Activated naive CD4-positive, alpha-beta T cell treated with anti-CD3 and anti-CD28 coated beads, Interleukin-2, amount 50 U/mL, for 72 hours (primary cell): ENCODE data around the gene CD2. TPM values are rescaled to one million over a fixed set of nuclear protein-coding genes. Genes with fewer than 3 reads are reported as not detected.

Experiments
- ATAC-seq, 2 donors: fragments of 150-1000 bp; cut with Tn5 transposase; 2 replicates each; pipeline ENCODE4 v1.10.0; 2021; ENCODE audit warnings: mild to moderate bottlenecking in 2 of 2, moderate library complexity in 2 of 2
- DNase-seq, 2 donors: peaks; one replicate each; pipeline ENCODE4 v3.0.0; 2021 to 2022; ENCODE audit warnings: low spot score in 2 of 2
- H3K27ac Mint-ChIP-seq, 2 donors: one replicate each; pipeline ENCODE4 v1.8.0; 2022; ENCODE audit warnings: mild to moderate bottlenecking in 2 of 2, mixed read lengths in 2 of 2
- H3K36me3 Mint-ChIP-seq, 2 donors: one replicate each; pipeline ENCODE4 v1.8.0; 2022; ENCODE audit warnings: mixed read lengths in 2 of 2
- H3K9me3 Mint-ChIP-seq, 2 donors: one replicate each; pipeline ENCODE4 v1.8.0; 2022; ENCODE audit warnings: mixed read lengths in 2 of 2
- total RNA-seq, 2 donors: library from RNA; stranded (reverse); gene quantifications; one replicate each; pipeline ENCODE4 v1.2.3, GENCODE V29; 2022

Gene CD2, protein sequence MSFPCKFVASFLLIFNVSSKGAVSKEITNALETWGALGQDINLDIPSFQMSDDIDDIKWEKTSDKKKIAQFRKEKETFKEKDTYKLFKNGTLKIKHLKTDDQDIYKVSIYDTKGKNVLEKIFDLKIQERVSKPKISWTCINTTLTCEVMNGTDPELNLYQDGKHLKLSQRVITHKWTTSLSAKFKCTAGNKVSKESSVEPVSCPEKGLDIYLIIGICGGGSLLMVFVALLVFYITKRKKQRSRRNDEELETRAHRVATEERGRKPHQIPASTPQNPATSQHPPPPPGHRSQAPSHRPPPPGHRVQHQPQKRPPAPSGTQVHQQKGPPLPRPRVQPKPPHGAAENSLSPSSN
- total RNA-seq: 100 to 1,000 TPM; 291 to 437 TPM

DNA sequence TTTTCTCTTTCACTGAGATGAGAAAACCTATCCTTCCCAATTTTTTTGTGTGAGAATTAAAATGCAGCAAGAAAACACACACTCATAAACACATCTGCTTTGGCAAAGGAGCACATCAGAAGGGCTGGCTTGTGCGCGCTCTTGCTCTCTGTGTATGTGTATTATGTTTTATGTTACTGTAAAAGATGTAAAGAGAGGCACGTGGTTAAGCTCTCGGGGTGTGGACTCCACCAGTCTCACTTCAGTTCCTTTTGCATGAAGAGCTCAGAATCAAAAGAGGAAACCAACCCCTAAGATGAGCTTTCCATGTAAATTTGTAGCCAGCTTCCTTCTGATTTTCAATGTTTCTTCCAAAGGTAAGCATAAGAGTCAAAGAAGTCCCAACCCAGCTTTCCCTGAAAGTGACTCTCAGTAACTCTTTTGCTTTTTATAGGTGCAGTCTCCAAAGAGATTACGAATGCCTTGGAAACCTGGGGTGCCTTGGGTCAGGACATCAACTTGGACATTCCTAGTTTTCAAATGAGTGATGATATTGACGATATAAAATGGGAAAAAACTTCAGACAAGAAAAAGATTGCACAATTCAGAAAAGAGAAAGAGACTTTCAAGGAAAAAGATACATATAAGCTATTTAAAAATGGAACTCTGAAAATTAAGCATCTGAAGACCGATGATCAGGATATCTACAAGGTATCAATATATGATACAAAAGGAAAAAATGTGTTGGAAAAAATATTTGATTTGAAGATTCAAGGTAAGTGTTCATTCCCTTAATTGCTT lies at the start of gene CD2:
CD2 (plus strand) TSS at position 233 of the 780 bp plus-strand sequence; CDS start at position 296, 63 bp downstream.
- peaks cover 61 to 67% of the 10 kb centered on the region in 2 donors for H3K36me3 Mint-ChIP-seq
- peak; percentile 78 to 81 for ATAC-seq
- peak in 1 of 2 donors; percentile 59 for DNase-seq
- peak within 1 kb of the TSS; percentile 100 for H3K27ac Mint-ChIP-seq
- H3K9me3 Mint-ChIP-seq: peaks cover 0 to 6% of the 10 kb centered on the region in 2 donors

DNA sequence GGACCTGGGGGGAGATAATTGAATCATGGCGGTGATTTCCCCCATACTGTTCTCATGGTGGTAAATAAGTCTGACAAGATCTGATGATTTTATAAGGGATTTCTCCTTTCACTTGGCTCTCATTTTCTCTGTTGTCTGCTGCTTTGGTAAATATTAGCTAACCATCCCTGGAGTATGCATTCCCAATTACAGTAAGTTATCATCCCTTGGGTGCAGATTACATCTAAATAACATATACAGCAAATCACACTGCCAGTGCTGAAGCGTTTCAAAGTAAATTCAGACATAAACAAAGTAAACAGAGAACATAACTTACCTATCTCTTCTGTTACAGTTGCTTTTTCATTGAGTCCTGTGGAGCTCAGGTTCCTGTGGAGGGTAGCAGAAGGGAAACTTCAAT lies 48.1 kb upstream of the CD2 start:
- ATAC-seq (no peak), DNase-seq (no peak)
- H3K27ac Mint-ChIP-seq: no peak overlapping the region
- peaks cover 7 to 10% of the 10 kb centered on the region in 2 donors for H3K9me3 Mint-ChIP-seq
- peaks cover 0 to 8% of the 10 kb centered on the region in 2 donors for H3K36me3 Mint-ChIP-seq

DNA sequence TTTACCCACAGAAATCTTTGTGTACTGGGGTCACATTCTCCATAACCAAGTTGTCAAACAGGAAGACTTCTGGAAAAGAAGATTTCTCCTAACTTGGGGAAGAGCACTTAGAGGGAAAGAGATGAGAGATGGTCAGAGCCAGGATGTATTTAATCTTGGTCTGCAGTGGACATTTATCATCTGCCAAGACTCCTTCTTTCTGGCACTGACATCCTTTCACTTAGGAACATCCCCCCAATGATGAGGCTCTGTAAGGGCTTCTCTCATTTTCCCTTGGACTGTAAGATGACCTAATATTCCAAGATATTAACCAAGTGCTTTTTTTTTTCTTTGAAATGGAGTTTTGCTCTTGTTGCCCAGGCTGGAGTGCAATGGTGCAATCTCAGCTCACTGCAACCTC lies 47.4 kb upstream of the CD2 start:
- DNase-seq (no peak), ATAC-seq (no peak)
- H3K27ac Mint-ChIP-seq: no peak overlapping the region
- peaks cover 7 to 10% of the 10 kb centered on the region in 2 donors for H3K9me3 Mint-ChIP-seq
- H3K36me3 Mint-ChIP-seq: peaks cover 0 to 8% of the 10 kb centered on the region in 2 donors

DNA sequence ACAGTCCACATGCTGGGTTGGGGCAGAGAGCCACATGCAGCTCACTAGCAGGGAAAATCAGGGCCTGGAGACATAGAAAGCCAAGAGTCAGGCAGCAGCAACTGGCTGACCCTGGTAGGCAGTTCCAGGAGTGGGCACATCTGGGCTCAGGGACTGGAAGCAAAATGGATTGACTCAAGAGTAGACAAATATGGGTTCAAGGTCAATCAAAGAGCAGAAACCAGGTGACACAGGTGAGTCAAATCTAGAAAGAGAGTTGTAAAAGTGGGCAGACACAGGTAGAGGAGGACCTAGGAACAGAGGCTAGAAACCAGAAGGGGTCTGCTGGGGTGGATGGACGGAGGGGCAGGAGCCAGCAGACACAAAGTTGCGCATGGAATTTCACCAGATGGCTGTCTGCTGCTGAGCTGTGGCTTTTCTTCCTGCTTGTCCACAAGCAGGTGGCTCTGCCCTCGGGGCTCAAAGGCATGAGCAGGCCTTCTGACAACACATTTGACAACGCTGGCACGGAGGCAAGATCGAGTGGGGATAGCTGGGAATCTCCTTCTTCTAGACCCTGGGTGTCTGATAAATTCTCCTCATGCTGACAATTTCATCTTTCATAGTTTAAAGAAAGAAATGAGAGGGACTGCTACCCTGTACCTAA lies 45.9 kb upstream of the CD2 start:
- ATAC-seq: no peak
- H3K27ac Mint-ChIP-seq: no peak overlapping the region
- H3K36me3 Mint-ChIP-seq: peaks cover 0 to 8% of the 10 kb centered on the region in 2 donors

DNA sequence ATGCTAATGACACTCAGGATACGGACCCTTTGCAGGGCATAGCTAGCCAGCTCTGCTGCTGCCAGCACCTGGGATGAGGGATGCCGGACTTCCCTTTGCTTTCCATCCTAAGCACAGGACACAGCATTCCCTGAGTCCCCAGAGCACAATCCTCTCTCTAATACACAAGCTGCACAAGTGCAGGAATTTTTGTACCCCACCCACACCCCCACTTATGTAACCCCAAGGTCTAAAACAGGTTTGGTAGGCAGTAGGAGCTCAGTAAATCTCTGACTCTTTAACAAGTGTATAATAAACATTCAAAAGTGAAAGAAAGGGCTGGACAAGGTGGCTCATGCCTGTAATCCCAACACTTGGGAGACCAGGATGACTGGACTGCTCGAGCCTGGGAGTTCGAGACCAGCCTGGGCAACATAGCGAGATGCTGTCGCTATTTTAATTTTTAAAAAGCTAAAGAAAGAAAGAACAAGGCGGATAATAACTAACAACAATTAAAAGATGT lies 44.5 kb upstream of the CD2 start:
- H3K9me3 Mint-ChIP-seq: peaks cover 0 to 5% of the 10 kb centered on the region in 2 donors
- ATAC-seq (no peak), DNase-seq (no peak)
- H3K27ac Mint-ChIP-seq: no peak overlapping the region
- peaks cover 0 to 8% of the 10 kb centered on the region in 2 donors for H3K36me3 Mint-ChIP-seq

More for the DNA sequence above, 45.9 kb upstream of the CD2 start:
- H3K9me3 Mint-ChIP-seq: peaks cover 5 to 7% of the 10 kb centered on the region in 2 donors
- DNase-seq: no peak

DNA sequence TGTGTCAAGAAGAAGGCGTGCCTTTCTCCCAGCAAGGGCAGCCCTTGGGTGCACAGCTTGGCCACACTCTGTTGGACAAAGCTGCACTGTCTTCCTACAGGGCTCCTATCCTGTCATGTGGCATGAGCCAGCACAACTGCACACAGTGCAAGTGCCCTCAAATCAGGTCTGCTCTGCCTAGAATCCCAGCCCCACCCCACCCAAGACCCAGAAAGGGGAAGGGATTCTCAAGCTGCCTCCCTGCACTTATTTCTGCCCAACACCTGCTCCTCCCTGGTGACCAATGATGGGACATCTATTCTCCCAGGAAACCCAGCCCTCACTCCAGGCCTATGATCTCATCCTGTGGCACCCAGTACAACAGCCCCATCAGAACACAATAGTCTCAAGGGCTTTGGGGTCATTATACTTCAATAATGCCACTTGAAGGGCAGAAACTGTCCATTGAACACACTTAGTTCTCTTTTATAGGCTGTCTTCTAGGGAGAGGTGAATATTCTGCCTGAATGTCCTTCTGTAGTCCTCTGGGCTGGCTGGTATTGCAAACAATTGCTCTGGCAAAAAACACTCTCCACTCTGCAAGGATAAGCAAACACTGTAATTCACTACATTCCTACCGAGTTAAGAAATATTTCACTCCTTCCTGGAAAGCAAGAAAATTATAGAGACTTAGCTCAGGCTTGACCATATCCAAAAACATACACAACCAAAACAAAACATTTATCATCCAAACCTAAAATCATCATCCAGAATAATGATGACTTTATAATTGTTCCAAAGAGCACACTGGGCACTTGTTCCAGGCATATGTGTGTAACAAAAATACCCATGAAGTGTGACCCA lies 43.6 kb upstream of the CD2 start:
- Mint-ChIP-seq H3K9me3 (peaks cover 0 to 5% of the 10 kb centered on the region in 2 donors), H3K27ac (no peak overlapping the region), H3K36me3 (peaks cover 0 to 8% of the 10 kb centered on the region in 2 donors)
- ATAC-seq (no peak), DNase-seq (no peak)

DNA sequence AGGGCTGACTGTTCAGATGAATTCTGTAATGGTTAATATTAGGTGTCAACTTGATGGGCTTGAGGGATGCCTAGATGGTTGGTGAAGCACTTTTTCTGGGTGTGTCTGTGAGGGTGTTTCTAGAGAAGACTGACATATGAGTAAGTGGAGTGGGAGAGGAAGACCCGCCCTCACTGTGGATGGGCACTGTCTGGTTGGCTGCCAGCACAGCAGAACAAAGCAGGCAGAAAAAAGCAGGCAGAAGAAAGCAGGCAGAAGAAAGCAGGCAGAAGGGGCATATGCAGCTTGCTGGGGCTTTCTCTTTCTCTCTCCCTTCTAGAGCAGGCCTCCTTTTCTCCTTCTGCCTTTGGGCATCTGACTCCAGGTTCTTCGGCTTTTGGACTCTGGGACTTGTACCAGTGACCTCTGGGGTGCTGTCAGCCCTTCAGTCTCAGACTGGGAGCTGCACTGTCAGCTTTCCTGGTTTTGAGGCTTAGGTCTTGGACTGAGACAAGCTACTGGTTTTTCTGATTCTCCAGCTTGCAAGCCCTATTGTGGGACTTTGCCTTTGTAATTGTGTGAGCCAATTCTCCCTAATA lies 42.9 kb upstream of the CD2 start:
- Mint-ChIP-seq H3K27ac (no peak overlapping the region), H3K9me3 (peaks cover 0 to 5% of the 10 kb centered on the region in 2 donors), H3K36me3 (peaks cover 0 to 8% of the 10 kb centered on the region in 2 donors)
- no peak for DNase-seq
- ATAC-seq: peak; percentile 43 to 75

DNA sequence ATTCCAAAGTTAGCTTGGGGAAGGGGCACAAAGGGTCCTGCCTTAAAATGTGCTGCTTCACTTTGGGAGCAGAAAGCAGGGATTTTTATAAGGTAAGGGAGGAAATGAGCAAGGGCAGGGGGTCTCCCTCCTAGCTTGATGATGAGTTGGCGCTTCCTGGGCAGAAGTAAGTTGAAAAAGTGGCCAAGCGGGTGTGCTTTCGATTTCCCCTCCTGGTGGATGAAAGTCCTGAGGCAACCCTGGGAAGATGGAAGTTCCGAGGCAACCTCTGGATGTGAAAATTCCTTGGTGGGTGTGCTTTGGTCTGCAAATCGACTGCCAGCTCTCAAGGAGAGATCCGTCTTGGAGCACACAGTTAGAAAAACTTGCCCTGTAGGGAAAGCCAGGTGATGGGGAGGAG lies 41.7 kb upstream of the CD2 start:
- peak overlapping the region in 1 of 2 donors; percentile 25 for H3K27ac Mint-ChIP-seq
- peaks cover 0 to 8% of the 10 kb centered on the region in 2 donors for H3K36me3 Mint-ChIP-seq
- H3K9me3 Mint-ChIP-seq: peaks cover 0 to 2% of the 10 kb centered on the region in 2 donors
- peak in 1 of 2 donors; percentile 74 for ATAC-seq
- no peak for DNase-seq

DNA sequence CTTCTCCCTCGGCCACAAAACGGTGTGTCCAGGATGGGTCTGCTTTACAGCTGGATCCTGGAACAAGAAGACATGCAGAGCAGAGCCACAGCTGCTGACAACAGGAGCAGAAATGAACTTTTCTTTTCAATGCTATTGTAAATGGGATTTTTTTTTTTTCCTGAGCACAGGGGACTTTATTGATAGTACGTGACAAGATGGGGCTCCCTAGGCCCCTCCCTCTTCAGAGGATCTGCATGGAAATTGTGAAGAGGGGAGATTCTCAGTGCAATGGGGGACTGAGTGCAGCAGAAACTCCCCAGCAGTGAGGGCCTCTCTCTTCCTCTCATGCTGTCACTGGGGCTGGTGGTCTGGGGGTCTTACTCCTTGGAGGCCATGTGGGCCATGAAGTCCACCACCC lies 40.8 kb upstream of the CD2 start:
- DNase-seq (no peak), ATAC-seq (no peak)
- peaks cover 0 to 5% of the 10 kb centered on the region in 2 donors for H3K9me3 Mint-ChIP-seq
- H3K27ac Mint-ChIP-seq: no peak overlapping the region
- H3K36me3 Mint-ChIP-seq: peaks cover 0 to under 1% of the 10 kb centered on the region in 2 donors

DNA sequence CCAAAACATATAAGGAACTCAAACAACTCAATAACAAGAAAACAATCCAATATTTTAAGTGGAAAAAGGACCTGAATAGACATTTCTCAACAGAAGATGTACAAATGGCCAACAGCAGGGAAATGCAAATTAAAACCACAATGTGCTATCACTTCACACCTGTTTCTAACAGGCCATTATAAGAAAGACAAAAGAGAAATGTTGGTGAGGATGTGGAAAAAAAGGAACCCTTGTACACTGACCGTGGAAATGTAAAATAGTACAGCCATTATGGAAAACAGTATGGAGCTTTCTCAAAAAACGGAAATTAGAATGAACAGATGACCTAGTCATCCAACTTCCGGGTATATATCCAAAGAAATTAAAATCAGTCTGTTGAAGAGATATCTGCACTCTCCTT lies 37.8 kb upstream of the CD2 start:
- peaks cover 0 to 5% of the 10 kb centered on the region in 2 donors for H3K9me3 Mint-ChIP-seq
- no peak overlapping the region for H3K27ac Mint-ChIP-seq
- no peak for DNase-seq
- H3K36me3 Mint-ChIP-seq: peaks cover 0 to 5% of the 10 kb centered on the region in 2 donors
- no peak for ATAC-seq

DNA sequence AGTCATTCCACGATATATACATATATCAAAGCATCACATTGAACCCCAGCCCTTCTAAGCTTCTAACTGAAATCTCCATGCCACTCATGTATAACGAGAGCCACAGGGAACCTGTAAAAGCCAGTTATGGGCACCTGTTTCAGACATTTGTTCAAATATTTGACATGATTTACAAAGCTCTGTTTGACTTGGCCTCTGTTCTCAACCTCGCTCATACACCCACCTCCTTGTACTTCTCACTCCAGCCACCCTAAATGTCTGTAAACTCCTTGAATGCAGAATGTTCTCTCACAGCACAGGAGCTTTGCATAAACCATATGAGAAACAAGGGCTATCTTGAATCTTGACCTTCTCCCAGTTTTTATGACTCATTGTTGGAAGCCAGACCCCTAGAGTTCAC lies 36.9 kb upstream of the CD2 start:
- ATAC-seq: no peak
- Mint-ChIP-seq H3K9me3 (peaks cover 0 to 5% of the 10 kb centered on the region in 2 donors), H3K36me3 (peaks cover 0 to 5% of the 10 kb centered on the region in 2 donors), H3K27ac (no peak overlapping the region)
- no peak for DNase-seq

DNA sequence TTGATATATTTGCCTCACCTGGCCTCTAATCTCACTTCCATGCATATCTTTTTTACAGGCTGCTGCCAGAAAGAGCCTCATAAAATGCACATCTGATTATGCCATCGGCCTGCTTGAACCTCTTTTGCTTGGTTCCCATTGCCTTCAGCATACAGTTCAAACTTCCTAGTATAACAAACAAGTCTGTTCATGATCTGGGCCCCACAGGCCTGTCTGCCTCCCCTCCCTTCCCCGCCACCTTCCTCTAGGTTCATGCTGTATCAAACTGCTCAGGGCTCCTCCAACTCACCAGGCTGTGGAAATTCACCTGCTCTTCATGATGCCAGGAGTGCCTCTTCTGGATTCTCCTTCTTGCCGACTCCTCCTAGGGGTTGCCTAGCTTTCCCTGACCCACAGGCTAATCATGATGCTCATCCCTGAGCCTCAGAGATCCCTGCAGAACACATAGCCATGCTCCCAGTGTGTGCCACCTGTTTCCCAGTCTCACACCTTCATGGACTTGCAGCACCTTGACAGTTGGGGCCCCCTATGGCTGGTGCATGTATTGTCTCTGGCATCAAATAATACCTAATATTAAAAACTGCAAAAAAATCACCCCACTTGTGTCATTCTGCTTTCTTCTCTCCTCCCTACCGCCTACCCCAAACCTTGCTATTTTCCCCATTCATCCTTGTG lies 33.7 kb upstream of the CD2 start:
- H3K27ac Mint-ChIP-seq: no peak overlapping the region
- H3K36me3 Mint-ChIP-seq: peaks cover 0 to 5% of the 10 kb centered on the region in 2 donors
- DNase-seq: no peak
- peaks cover 0 to 5% of the 10 kb centered on the region in 2 donors for H3K9me3 Mint-ChIP-seq
- no peak for ATAC-seq

DNA sequence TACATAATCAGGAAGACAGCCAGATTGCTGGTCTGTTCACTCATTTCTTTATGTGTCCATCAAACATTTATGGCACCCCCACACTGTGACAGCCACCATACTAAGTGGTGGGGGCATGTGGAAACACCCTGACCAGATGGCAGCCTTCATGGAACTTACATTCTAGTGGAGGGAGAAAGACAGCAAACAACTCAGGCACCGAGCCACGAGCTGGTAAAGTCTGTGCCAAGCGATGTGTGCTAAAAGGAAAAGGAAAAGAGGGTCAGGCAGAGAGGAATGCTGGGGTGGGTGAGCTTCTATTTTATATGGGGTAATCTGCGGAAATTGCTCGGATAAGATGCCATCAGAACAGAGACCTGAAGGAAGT lies 33.2 kb upstream of the CD2 start:
- ATAC-seq: no peak
- Mint-ChIP-seq H3K9me3 (peaks cover 0 to 5% of the 10 kb centered on the region in 2 donors), H3K27ac (no peak overlapping the region), H3K36me3 (peaks cover 0 to 5% of the 10 kb centered on the region in 2 donors)
- no peak for DNase-seq

DNA sequence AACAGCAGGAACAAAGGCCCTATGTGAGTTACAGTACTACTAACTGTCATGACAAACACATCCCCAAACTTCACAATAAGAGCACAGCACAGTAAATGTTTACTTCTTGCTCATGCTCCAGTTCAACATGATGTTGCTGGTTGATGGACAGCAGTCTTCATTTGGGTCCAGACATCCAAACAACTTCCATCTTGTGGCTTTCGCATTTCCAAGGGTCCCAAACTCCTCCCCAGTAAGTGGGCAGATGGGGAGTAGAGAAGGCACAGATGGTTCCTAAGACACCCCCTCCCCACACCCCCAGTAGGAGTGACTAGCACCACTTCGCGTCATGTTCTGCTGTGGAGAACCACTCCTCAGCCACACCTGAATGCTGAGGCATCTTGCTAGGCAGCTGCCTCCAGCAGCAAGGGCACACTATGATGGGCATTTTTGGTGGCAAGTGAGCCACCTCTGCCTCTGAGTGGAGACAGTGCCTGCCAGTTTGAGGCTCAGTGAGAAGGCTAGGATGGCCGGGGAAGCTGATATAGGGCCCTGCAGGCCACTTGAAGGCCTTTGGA lies 32.7 kb upstream of the CD2 start:
- ATAC-seq (no peak), DNase-seq (no peak)
- H3K36me3 Mint-ChIP-seq: peaks cover 0 to 5% of the 10 kb centered on the region in 2 donors
- no peak overlapping the region for H3K27ac Mint-ChIP-seq
- H3K9me3 Mint-ChIP-seq: peaks cover 0 to 5% of the 10 kb centered on the region in 2 donors
